K562 (cell line): ENCODE measurements around the gene TELO2. TPM values are rescaled to one million over a fixed set of nuclear protein-coding genes. Genes with fewer than 3 reads are reported as not detected.

Experiments used
- ATAC-seq: fragments of 200-7000 bp; cut with Tn5 transposase; 3 replicates; pipeline ENCODE4 v1.9.1; 2020; ENCODE audit warnings: moderate library complexity
- BruUV-seq: library from RNA; stranded (reverse); fragments of 400-500 nt; replicated peaks from 2 replicates; lab custom pipeline; 2021; lab: Mats Ljungman, UMichigan
- CTCF ChIA-PET: fragments of 300-600 bp; formaldehyde crosslinking; extraction: SDS; loops from one replicate; lab custom pipeline; 2021; ENCODE audit warnings: low intra/inter-chr PET ratio; lab: Yijun Ruan, JAX
- POLR2A ChIA-PET: fragments of 300-600, 350-650 bp; sonication (Branson Sonifier 250); formaldehyde crosslinking; extraction: SDS; loops from one replicate; lab custom pipeline; 2021; ENCODE audit warnings: antibody characterized with exemption, inconsistent platforms; lab: Yijun Ruan, JAX
- DNase-seq, 4 experiments: peaks; one replicate each; pipeline versions ENCODE4 v3.0.0 to v3.0.0-alpha.2; 2011 to 2018; ENCODE audit warnings: low spot score in 3 of 4, mixed read lengths in 3 of 4; ENCODE audit errors: extremely low read depth in 1 of 4
- FAIRE-seq: peaks from 2 replicates; lab custom pipeline; 2011; peaks lifted over from hg19 to GRCh38; lab: Jason Lieb, UNC
- H2AFZ ChIP-seq: 2 replicates; pipeline ENCODE4 v1.6.0; 2011; ENCODE audit warnings: low read depth, low read length, control low read depth, inconsistent platforms
- H3K27ac ChIP-seq: fragments of 200-600 bp; 3 replicates; pipeline ENCODE4 v1.8.0; 2011; ENCODE audit warnings: low read depth, mild to moderate bottlenecking, control low read depth, inconsistent platforms, low read length, moderate library complexity, mixed read lengths; ENCODE audit errors: extremely low read depth
- H3K27me3 ChIP-seq, 2 experiments: fragments of 300-600 bp in 1 of 2; 2 replicates in 1 of 2; 3 replicates in 1 of 2; pipeline versions ENCODE4 v1.6.0 to v1.8.0; 2011; ENCODE audit warnings: inconsistent platforms in 2 of 2, low read length in 2 of 2, mild to moderate bottlenecking in 1 of 2, mixed read lengths in 1 of 2, moderate library complexity in 1 of 2; ENCODE audit not compliant: control insufficient read depth in 2 of 2, insufficient read depth in 2 of 2
- H3K36me3 ChIP-seq: fragments of 300-600 bp; 3 replicates; pipeline ENCODE4 v1.8.0; 2011; ENCODE audit warnings: mild to moderate bottlenecking, low read length, inconsistent platforms; ENCODE audit not compliant: control insufficient read depth, insufficient read depth
- H3K4me1 ChIP-seq, 2 experiments: fragments of 200-600 bp in 1 of 2; replicated peaks in 1 of 2; 2 replicates in 1 of 2; 3 replicates in 1 of 2; pipeline versions ENCODE4 v1.5.1 to v1.8.0; 2011; ENCODE audit warnings: inconsistent platforms in 2 of 2, low read length in 2 of 2, mild to moderate bottlenecking in 1 of 2, mixed read lengths in 1 of 2, moderate library complexity in 1 of 2; ENCODE audit not compliant: control insufficient read depth in 2 of 2, insufficient read depth in 2 of 2
- H3K4me2 ChIP-seq: 2 replicates; pipeline ENCODE4 v1.6.1; 2011; ENCODE audit warnings: low read length, control low read depth, inconsistent platforms, mixed read lengths; ENCODE audit not compliant: insufficient read depth
- H3K4me3 ChIP-seq: fragments of 200-600 bp; sonication (generic), shearing (Covaris generic); 2 replicates; pipeline ENCODE4 v1.5.1; 2016; ENCODE audit warnings: control low read depth, inconsistent platforms
- H3K79me2 ChIP-seq: fragments of 200-600 bp; 3 replicates; pipeline ENCODE4 v1.8.0; 2011; ENCODE audit warnings: low read length, inconsistent platforms; ENCODE audit not compliant: control insufficient read depth, insufficient read depth
- H3K9ac ChIP-seq, 2 experiments: 2 replicates each; pipeline versions ENCODE4 v1.6.0 to v1.6.1; 2011; ENCODE audit warnings: low read depth in 2 of 2, low read length in 2 of 2, control low read depth in 1 of 2, inconsistent platforms in 1 of 2, mild to moderate bottlenecking in 1 of 2, mixed read lengths in 1 of 2; ENCODE audit not compliant: insufficient read depth in 1 of 2
- H3K9me1 ChIP-seq: one replicate; pipeline ENCODE4 v1.6.0; 2011; ENCODE audit warnings: inconsistent platforms, mild to moderate bottlenecking, low read length, moderate library complexity; ENCODE audit not compliant: control insufficient read depth, insufficient read depth
- H3K9me3 ChIP-seq: replicated peaks from 2 replicates; pipeline ENCODE4 v1.5.1; 2011; ENCODE audit warnings: low read depth, low read length, inconsistent platforms; ENCODE audit not compliant: control insufficient read depth, insufficient read depth
- H4K20me1 ChIP-seq: replicated peaks from 2 replicates; pipeline ENCODE4 v1.6.1; 2011; ENCODE audit warnings: low read length, inconsistent platforms, mixed read lengths; ENCODE audit not compliant: control insufficient read depth, insufficient read depth
- ASH1L ChIP-seq: fragments of 450-650 bp; IDR thresholded peaks from 2 replicates; pipeline ENCODE4 v1.6.1; 2018; ENCODE audit warnings: borderline replicate concordance, mild to moderate bottlenecking, low read depth; ENCODE audit not compliant: partially characterized antibody
- GABPB1 ChIP-seq: sonication (generic); formaldehyde crosslinking; IDR thresholded peaks from 2 replicates; pipeline ENCODE4 v1.8.0; 2022; ENCODE audit warnings: mild to moderate bottlenecking, missing genetic modification reagents
- HLTF ChIP-seq: fragments of 450-650 bp; IDR thresholded peaks from 2 replicates; pipeline ENCODE4 v1.6.1; 2016
- NFYB ChIP-seq: IDR thresholded peaks from 2 replicates; pipeline ENCODE4 v1.6.1; 2011; ENCODE audit warnings: mild to moderate bottlenecking, moderate library complexity; ENCODE audit not compliant: insufficient read length; ENCODE audit errors: extremely low read depth
- NR2F6 ChIP-seq: fragments of 450-650 bp; formaldehyde crosslinking; IDR thresholded peaks from 2 replicates; pipeline ENCODE4 v1.4.0; 2020; ENCODE audit warnings: mild to moderate bottlenecking
- PTBP1 ChIP-seq: fragments of 200-400 bp; formaldehyde crosslinking; IDR thresholded peaks from 2 replicates; pipeline ENCODE4 v1.6.1; 2017; ENCODE audit warnings: low read depth, low read length
- RAD51 ChIP-seq: fragments of 450-650 bp; IDR thresholded peaks from 2 replicates; pipeline ENCODE4 v1.7.1; 2016; ENCODE audit warnings: low read depth, mild to moderate bottlenecking, borderline replicate concordance
- SMAD4 ChIP-seq: fragments of 250-450 bp; sonication (Bioruptor Pico); conservative IDR thresholded peaks from 2 replicates; pipeline ENCODE4 v1.8.0; 2021; ENCODE audit warnings: inconsistent platforms, mild to moderate bottlenecking, moderate library complexity
- SRSF3 ChIP-seq: fragments of 200-400 bp; formaldehyde crosslinking; IDR thresholded peaks from 2 replicates; pipeline ENCODE4 v1.6.1; 2016; ENCODE audit warnings: mild to moderate bottlenecking, low read length, moderate library complexity; ENCODE audit not compliant: insufficient read depth
- TBP ChIP-seq: optimal IDR thresholded peaks from 2 replicates; pipeline ENCODE3; 2011; ENCODE audit warnings: low read depth, low read length, improper control_type of control experiment
- TEAD4 ChIP-seq, 2 experiments: sonication (generic) in 1 of 2; formaldehyde crosslinking in 1 of 2; IDR thresholded peaks; 2 replicates each; pipeline versions ENCODE4 v1.6.1 to v1.8.0; 2012 to 2022; ENCODE audit warnings: borderline replicate concordance in 1 of 2, inconsistent platforms in 1 of 2, low read length in 1 of 2, mild to moderate bottlenecking in 1 of 2, missing genetic modification reagents in 1 of 2
- TGIF2 ChIP-seq: sonication (generic); formaldehyde crosslinking; IDR thresholded peaks from 2 replicates; pipeline ENCODE4 v1.8.1; 2022; ENCODE audit warnings: mild to moderate bottlenecking, missing genetic modification reagents, moderate library complexity
- ZFPM2 ChIP-seq: fragments of 250-450 bp; sonication (Bioruptor Pico); IDR thresholded peaks from 2 replicates; pipeline ENCODE4 v1.5.1; 2022; ENCODE audit warnings: mild to moderate bottlenecking
- ZNF12 ChIP-seq: sonication (generic); formaldehyde crosslinking; IDR thresholded peaks from 2 replicates; pipeline ENCODE4 v1.4.0; 2020; ENCODE audit warnings: mild to moderate bottlenecking, missing genetic modification reagents
- ZNF232 ChIP-seq: sonication (generic); formaldehyde crosslinking; IDR thresholded peaks from 2 replicates; pipeline ENCODE4 v1.8.0; 2022; ENCODE audit warnings: mild to moderate bottlenecking, missing genetic modification reagents
- WGBS: fragments of 100-300 bp; shearing (Covaris generic); methylation state at CpG from one replicate; pipeline ENCODE4 v1.1.6; 2016; ENCODE audit warnings: low coverage, mixed read lengths; ENCODE audit not compliant: insufficient coverage; ENCODE audit errors: missing lambda C conversion rate; 5-methylcytosine and 5-hydroxymethylcytosine counted together
- in situ Hi-C: fragments of 300-500 bp; cut with MboI; formaldehyde crosslinking; loops from 4 replicates; pipeline ENCODE4 v1.15.0; 2018; ENCODE audit warnings: inconsistent platforms, mixed read lengths
- intact Hi-C: fragments of 100-400 bp; cut with micrococcal nuclease; formaldehyde crosslinking; loops from 2 replicates; pipeline ENCODE4 v1.14.2; 2022
- polyA plus RNA-seq, 8 experiments: library from polyadenylated mRNA; depleted of rRNA in 4 of 8; stranded (reverse) in 5 of 8; unstranded in 3 of 8; fragments of >200 nt; fragmentation: Nextera tagmentation in 2 of 8; fragmentation: Illumina TruSeq in 1 of 8; extraction: Ambion mirVana in 2 of 8; extraction: Trizol in 1 of 8; gene quantifications; 2 replicates each; pipeline versions ENCODE4 v1.2.1 to v1.2.3, GENCODE V29; 2011 to 2014; ENCODE audit warnings: inconsistent platforms in 1 of 8, missing spikeins in 1 of 8
- total RNA-seq, 7 experiments: library from RNA; depleted of rRNA in 6 of 7; stranded (reverse); fragments of >200 nt in 6 of 7; fragmentation: Illumina TruSeq in 2 of 7; extraction: Trizol in 2 of 7; gene quantifications; 2 replicates each; pipeline versions ENCODE4 v1.2.1 to v1.2.3, GENCODE V29; 2011 to 2021; ENCODE audit warnings: low replicate concordance in 1 of 7
- TF ChIP-seq, protein P1 (sequence below): fragments of 450-650 bp; conservative IDR thresholded peaks from 2 replicates; pipeline ENCODE4 v1.6.1; 2016; ENCODE audit warnings: missing genetic modification characterization, low read depth, mild to moderate bottlenecking, missing compliant biosample characterization, moderate library complexity
- TF ChIP-seq, protein P2 (sequence below): sonication (generic); formaldehyde crosslinking; IDR thresholded peaks from 2 replicates; pipeline ENCODE4 v1.5.0; 2020; ENCODE audit warnings: missing genetic modification reagents

The TELO2 gene
- total and polyA plus RNA-seq, 9 of the 15 experiments (the other 6 are each of a cell fraction or from before 2014, with no cell fraction given): 0.51 to 91.8 (median 14.5) TPM

DNA sequence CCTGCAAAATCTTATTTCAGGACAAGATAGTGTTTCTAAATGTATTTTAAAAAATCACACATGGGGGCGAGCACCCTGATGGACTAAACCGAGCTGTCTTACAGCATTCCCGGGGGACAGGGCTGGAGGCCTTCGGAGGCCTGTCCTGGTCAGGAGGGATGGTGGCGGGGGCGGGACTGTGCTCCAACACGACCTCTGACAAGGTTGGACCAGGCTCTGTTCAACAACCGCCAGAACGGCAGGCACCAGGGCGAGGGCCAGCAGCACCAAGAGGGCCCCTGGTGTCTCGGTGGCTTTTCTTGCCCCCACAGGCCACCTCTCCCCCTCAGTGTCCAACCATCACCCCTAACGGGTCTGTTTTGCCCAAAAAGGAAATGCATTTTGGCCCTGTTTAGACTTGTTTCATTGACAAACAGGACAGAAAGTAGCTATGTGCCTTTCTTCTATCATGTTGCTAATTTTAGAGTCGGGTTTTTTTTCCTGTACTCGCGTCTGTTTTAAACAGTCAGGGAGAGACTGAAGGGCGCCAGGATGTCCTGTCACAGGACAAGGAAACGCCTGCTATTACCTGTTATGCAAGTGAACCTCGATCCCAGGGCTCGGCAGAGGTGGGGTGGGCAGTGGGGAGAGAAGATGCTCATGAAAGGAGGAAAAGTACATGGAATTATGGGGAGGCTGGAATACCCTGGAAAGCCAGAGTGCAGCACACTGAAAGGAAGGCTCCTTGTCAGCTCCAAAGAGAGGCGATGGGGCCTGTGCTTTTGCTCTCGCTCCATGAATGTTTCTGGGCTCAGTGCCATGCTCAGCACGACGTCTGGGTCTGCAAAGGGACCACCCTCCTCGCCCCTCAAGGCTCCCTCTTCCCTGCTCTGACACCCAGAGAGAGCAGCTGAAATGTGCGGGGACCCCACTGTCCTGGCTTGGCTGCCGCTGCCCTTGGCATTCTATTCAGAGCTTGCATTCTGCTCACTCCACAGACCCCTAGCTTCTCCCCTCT is 52.2 kb downstream of the TELO2 start:
- peak overlapping the region in 1 of 2 experiments; percentile 54; a peak in 1 of 4 replicates for H3K9ac ChIP-seq
- no peak overlapping the region for H3K4me3 ChIP-seq
- no peak overlapping the region for H2AFZ ChIP-seq
- no peak overlapping the region for H3K4me2 ChIP-seq
- TF ChIP-seq SMAD4: no peak
- TF ChIP-seq TGIF2 (CRISPR knock-in tag): no peak
- TF ChIP-seq, protein P1, sequence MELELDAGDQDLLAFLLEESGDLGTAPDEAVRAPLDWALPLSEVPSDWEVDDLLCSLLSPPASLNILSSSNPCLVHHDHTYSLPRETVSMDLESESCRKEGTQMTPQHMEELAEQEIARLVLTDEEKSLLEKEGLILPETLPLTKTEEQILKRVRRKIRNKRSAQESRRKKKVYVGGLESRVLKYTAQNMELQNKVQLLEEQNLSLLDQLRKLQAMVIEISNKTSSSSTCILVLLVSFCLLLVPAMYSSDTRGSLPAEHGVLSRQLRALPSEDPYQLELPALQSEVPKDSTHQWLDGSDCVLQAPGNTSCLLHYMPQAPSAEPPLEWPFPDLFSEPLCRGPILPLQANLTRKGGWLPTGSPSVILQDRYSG: no peak
- TF ChIP-seq TBP: no peak
- no peak for TF ChIP-seq ZNF232 (CRISPR knock-in tag)
- no peak for TF ChIP-seq PTBP1
- TF ChIP-seq GABPB1 (CRISPR knock-in tag): no peak
- no peak for TF ChIP-seq NR2F6 (CRISPR knock-in tag)
- TF ChIP-seq ZNF12 (CRISPR knock-in tag): no peak
- no peak for TF ChIP-seq SRSF3
- TF ChIP-seq RAD51: no peak
- no peak for TF ChIP-seq ZFPM2 (CRISPR knock-in tag)
- TF ChIP-seq HLTF: no peak
- TF ChIP-seq TEAD4 (IDR thresholded peaks at IDR 0.05; ENCODE audit: low read length): no peak
- TF ChIP-seq TEAD4 (CRISPR knock-in tag; IDR thresholded peaks at IDR 0.05; ENCODE audit: borderline replicate concordance): no peak
- TF ChIP-seq NFYB: no peak
- no peak for TF ChIP-seq ASH1L
- TF ChIP-seq, protein P2, sequence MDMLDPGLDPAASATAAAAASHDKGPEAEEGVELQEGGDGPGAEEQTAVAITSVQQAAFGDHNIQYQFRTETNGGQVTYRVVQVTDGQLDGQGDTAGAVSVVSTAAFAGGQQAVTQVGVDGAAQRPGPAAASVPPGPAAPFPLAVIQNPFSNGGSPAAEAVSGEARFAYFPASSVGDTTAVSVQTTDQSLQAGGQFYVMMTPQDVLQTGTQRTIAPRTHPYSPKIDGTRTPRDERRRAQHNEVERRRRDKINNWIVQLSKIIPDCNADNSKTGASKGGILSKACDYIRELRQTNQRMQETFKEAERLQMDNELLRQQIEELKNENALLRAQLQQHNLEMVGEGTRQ (CRISPR knock-in tag): no peak
- H3K27me3 ChIP-seq: peaks cover 0 to 13% of the 10 kb centered on the region in 2 experiments; a peak in 3 of 5 replicates
- in situ Hi-C loops: no loop called here
- POLR2A ChIA-PET: no interaction called here
- no peaks in the 10 kb centered on the region for H3K36me3 ChIP-seq
- no peaks in the 10 kb centered on the region for H3K9me1 ChIP-seq
- DNase-seq (no peak), ATAC-seq (no peak), FAIRE-seq (no peak)
- no peak overlapping the region for H3K27ac ChIP-seq
- H3K79me2 ChIP-seq: no peaks in the 10 kb centered on the region
- 60% methylated on average over 24 of the region's 26 CpGs for WGBS
- no TSS peak for BruUV-seq
- CTCF ChIA-PET: no interaction called here
- no peaks in the 10 kb centered on the region for H4K20me1 ChIP-seq
- H3K9me3 ChIP-seq: no peaks in the 10 kb centered on the region
- intact Hi-C loops: no loop called here
- peaks cover 11 to 39% of the 10 kb centered on the region in 2 experiments; a peak in 4 of 5 replicates for H3K4me1 ChIP-seq
